ENCODE results near the gene CNN1. TPM values are rescaled to one million over a fixed set of nuclear protein-coding genes. Genes with fewer than 3 reads are reported as not detected.

Gene CNN1
- total RNA-seq, 1 donor from 2014 or later: 35.7 TPM

GRCh38 chr19:11528551-11529341 is 9.9 kb upstream of the CNN1 start, which contains the start of gene ECSIT:
Gene ECSIT (minus strand): TSS chr19:11529134. CDS start chr19:11519170, 9,964 bp downstream.
- peak; percentile 99 for ATAC-seq
- intact Hi-C loops (cut with DNase I): no loop called here

GRCh38 chr19:11530432-11530831 is 8.2 kb upstream of the CNN1 start:
- peak; percentile 21 for ATAC-seq
- no peak for DNase-seq (ENCODE audit: low spot score)
- intact Hi-C loops (cut with DNase I): no loop called here

More at GRCh38 chr19:11528551-11529341, 9.9 kb upstream of the CNN1 start, which contains the start of gene ECSIT:
- DNase-seq (ENCODE audit: low spot score): peak; percentile 98

GRCh38 chr19:11534538-11534937 is 4.1 kb upstream of the CNN1 start:
- no peak for DNase-seq (ENCODE audit: low spot score)
- no peak for ATAC-seq
- intact Hi-C loops (cut with DNase I): no loop called here

DNA sequence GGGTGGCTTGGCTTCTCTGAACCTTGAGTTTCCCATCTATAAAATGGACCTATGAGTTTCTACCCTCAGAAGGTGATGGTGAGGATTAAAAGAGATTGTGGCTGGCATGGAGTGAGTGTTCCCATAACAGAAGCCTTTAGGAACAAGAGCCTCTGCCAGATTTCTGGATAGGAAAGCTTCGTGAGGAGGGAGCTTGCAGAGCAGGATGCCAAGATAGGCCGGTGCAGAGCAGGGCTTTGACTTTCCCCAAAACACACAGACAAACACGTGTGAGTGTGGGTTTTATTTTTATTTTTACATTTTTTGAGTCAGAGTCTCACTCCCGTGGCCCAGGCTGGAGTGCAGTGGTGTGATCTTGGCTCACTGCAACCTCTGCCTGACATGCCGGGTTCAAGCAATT is 3.7 kb upstream of the CNN1 start:
- no peak for DNase-seq (ENCODE audit: low spot score)
- intact Hi-C loops (cut with DNase I): no loop called here
- ATAC-seq: no peak

DNA sequence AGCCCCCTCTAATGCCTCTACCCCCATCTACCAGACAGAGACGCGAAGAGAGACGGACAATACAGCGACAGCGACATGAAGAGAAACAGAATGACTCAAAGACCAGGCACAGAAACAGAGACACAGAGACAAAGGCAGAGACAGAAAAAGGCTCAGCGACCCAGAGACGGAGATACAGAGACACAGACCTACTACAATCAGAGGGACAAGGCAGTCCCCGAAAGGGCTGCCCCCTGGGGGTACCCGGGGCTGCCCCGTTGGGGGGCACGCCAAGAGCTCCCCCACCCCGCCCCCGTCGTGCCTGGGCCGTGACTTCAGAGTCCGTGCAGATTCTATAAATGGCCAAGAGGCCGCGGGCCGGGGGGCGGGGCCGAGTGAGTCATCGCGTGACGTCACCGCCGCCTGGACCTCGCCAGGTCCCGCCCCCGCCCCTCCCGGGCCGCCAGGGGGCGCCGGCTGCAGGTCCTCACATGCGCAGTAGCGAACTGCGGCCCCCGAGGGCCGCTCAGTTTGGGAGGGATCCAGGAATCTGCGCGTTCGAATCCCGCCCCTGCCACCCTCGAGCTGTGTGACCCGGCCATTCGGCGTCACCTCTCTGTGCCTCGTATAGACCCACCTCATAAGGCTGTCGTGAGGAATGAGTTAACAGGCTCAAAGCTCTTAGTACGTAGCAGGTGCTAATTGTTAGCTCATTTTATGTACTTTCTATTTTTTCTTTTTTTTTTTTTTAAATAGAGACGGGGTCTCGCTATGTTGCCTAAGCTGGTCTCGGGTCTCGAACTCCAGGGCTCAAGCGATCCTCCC is 2.7 kb upstream of the CNN1 start:
- intact Hi-C loops (cut with DNase I): no loop called here
- peak; percentile 91 for ATAC-seq
- DNase-seq (ENCODE audit: low spot score): peak; percentile 93

- DNase-seq (ENCODE audit: low spot score) (no peak), ATAC-seq (peak; percentile 11)
- intact Hi-C loops (cut with DNase I): no loop called here
Measured at GRCh38 chr19:11539495-11540365, 1.1 kb downstream of the CNN1 start.

DNA sequence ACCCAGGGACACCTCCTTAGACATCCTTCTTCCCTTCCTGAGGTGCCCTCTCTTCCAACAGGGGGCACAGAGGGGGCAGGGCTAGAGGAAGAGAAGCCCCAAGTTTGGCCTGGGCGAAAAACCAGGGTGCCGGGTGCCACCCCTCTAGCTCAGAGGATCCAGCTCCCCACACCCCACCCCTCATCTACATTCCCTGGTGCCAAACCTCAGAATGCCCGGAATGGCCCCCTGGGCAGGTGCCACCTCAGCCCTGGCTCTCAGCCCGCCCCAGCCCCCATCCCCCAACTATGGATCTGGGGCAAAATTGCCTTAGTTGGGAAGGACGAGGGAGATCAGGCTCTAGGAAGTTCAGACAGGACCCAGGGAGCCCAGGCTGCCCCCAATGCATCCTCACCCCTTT is 2.0 kb downstream of the CNN1 start:
- DNase-seq (ENCODE audit: low spot score) (no peak), ATAC-seq (no peak)
- intact Hi-C loops (cut with DNase I): no loop called here

- no peak for ATAC-seq
- no peak for DNase-seq (ENCODE audit: low spot score)
- intact Hi-C loops (cut with DNase I): no loop called here
Measured at GRCh38 chr19:11541238-11541637, 2.6 kb downstream of the CNN1 start.

- ATAC-seq: no peak
- intact Hi-C loops (cut with DNase I): no loop called here
- DNase-seq (ENCODE audit: low spot score): no peak
Measured at GRCh38 chr19:11547929-11548700, 9.5 kb downstream of the CNN1 start.

- intact Hi-C loops (cut with DNase I): no loop called here
- ATAC-seq: no peak
- no peak for DNase-seq (ENCODE audit: low spot score)
Measured at GRCh38 chr19:11549386-11549953, 10.8 kb downstream of the CNN1 start.

DNA sequence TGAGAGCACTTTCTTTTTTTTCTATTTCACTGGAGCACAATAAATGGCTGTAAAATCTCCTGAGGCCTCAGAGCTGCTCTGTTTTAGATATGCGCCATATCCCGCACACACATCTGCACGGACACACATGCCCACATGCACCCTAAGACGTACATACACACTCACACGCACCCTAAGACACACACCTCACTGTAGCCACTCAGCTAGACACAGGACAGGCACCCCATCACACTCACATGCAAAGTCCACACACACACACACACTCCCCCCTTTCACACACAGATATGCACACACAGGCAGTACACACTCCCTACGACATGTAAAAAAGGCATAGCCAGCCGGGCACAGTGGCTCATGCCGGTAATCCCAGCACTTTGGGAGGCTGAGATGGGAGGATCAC is 11.6 kb downstream of the CNN1 start:
- ATAC-seq (no peak), DNase-seq (ENCODE audit: low spot score) (no peak)
- intact Hi-C loops (cut with DNase I): no loop called here

DNA sequence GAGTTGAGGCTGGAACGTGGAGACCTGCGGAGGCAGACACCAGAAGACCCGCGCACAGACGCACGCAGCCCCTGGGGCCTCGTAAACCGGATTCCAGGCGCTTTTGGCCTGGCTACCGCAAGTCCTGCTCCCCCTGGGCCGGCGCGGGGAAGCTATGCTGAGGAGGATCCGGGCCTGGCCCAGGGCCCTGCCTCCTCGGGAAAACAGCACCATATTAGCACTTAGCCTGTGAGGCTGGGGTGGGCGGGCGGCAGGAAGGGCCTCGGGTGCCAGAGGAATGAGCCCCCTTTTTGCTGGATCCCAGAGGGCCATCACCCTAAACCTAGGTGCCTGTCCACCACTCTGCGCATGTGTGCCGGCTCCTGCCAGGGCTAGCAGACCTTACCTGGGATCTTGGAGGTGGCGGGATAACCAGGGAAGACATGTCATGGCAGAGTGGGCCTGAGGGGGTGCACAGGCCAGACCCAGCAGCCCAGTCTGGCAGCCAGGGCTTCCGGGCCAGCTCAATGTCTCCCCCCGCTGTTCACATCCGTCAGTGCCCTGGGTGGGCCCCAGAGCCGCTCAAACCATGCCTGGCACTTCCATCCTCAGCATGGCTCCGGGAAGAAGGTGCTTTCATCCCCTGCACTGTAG is 13.1 kb downstream of the CNN1 start:
- intact Hi-C loops (cut with DNase I): no loop called here
- DNase-seq (ENCODE audit: low spot score): no peak
- ATAC-seq: peak; percentile 41

DNA sequence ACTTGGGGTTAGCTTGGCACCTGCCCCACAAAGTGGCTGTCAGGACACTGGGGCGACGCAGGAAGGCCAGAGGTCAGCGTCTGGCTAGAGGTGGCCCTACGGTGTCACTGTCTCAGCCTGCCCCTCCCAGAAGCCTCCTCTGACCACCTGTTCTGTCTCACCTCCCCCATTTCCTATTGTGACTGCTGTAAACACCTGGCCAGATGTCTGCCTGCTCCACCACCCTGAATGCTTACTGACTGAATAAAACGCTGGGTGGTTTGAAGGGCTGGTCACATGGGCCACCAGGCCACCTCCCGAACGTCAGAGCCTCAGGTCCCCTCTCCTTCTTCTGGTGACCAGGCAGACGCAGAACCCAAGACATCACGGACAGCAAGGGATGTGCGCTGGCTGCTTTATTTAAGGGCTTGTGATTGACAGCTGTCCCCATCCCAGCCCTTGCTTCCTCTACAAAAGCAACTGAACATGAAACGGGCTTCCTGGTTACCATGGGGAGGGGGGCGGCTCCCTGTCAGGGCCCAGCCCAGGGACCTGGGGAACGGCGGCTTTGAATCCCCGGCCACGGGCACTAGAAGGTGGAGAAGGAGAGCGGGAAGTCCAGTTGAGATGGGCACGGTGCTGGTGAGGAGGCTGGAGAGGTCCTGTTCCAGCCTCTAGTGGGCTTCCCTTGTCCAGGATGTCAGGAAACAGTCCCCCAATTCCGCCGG is 14.2 kb downstream of the CNN1 start:
- no peak for ATAC-seq
- no peak for DNase-seq (ENCODE audit: low spot score)
- intact Hi-C loops (cut with DNase I): no loop called here

GRCh38 chr19:11554160-11554559 is 15.5 kb downstream of the CNN1 start:
- no peak for DNase-seq (ENCODE audit: low spot score)
- intact Hi-C loops (cut with DNase I): no loop called here
- no peak for ATAC-seq

DNA sequence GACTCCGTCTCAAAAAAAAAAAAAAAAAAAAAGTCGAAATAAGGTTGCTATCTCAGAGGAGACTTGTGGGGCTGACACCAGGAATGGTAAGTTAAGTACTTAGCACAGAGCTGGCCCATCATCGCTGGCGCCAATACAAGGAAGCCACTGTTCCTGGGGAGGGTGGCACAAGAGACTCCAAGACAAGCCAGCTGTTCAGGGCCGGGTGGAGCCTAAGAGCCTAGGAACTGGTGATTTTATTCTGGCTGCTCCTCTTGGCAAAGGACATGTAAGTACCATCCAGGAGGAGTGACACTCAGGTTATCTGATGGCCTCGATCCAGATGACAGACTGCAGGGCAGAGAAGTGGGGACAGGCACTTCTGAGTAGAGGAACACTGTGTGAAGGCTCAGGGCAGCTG is 16.6 kb downstream of the CNN1 start:
- DNase-seq (ENCODE audit: low spot score) (no peak), ATAC-seq (no peak)
- intact Hi-C loops (cut with DNase I): no loop called here

DNA sequence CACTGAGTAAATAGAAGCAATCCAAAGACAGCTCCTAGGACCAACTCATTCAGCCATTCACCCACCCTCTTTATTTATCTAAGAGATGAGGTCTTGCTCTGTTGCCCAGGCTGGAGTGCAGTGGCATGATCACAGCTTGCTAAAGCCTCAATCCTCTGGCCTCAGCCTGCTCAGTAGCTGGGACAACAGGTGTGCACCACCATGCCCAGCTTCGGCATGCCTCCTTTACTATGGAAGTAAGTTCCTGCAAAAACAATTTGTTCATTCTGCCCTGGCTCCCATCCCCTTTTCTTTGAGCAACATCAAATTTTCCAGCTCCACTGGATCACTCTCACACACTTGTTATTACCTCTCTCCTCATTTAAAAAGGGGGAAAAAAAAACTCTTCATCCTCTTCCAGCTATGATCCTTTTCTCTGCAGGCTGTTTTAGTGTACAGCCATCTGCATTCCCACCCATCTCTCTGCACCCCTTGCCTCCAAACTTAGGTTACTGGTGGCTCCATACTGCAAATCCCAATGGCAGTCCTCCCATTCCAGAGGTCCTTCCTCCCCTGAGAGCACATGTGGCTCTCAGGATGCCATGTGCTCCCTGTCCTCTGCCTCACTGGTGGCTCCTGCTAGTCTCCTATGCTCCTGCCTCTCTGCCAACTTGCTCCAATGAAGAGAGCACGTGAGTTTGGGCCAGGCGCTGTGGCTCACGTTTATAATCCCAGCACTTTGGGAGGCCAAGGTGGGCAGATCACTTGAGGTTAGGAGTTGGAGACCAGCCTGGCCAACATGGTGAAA is 18.2 kb downstream of the CNN1 start:
- intact Hi-C loops (cut with DNase I): no loop called here

More for the DNA sequence above, 18.2 kb downstream of the CNN1 start:
- no peak for ATAC-seq
- no peak for DNase-seq (ENCODE audit: low spot score)
